ENCODE data around the gene PIK3C2G.
"Not testable (repeated sequence)": the region's sequence is repeated elsewhere in the genome, so short reads cannot be mapped to it uniquely, and the experiment has no call there.

Gene PIK3C2G

GRCh38 chr12:18658179-18658578 lies 396.9 kb downstream of the PIK3C2G start:
- DNase-seq = no peak

GRCh38 chr12:18658829-18659228 lies 397.5 kb downstream of the PIK3C2G start:
- no peak for DNase-seq

- DNase-seq = no peak
Measured at GRCh38 chr12:18676141-18676540, 414.8 kb downstream of the PIK3C2G start.

DNA sequence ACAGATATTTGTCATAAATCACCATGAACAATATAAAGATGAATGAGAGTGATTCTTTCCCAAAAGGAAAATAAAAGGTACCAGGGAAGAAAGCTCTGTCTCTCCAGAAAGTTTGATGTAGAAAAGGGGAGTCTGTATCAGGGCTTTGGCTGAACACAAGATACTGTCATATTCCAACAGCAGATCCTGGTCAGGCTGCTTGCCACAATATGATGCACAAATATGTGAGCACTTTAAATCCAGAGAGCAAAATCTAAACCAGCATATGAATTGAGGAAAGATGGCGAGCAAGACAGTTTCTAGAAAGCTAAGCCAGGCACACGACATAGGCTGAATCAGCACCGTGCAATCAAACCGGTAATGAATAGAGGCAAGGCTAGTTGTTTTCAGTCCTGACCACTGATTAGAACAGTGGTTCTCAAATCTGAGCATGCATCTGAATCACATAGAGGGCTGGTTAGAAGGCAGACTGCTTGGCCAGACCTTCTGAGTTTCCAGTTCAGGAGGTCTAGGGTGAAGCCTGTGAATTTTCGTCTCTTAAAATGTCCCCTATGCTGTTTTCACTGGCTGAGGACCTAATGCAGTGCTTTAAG lies 415.8 kb downstream of the PIK3C2G start:
- no peak for DNase-seq

DNA sequence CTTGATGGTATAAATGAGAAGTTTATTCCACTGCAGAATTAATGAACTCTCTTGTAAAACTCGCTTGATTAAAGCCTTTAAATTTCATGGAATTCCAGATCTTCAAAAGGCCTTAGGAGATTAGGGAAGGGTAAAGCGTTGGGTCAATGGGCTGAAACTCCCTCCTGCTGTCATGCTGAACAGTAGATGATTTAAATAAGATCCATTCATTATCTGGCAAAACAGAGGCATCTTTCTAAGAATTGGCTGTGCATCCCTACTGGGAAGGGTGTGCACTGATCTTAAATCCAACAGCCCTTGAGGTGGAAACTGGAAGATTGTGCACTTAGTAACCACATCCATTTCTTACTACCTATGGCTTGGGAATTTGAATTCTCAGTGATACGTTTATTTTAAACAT lies 420.5 kb downstream of the PIK3C2G start:
- DNase-seq = no peak

GRCh38 chr12:18683327-18684013 lies 422.2 kb downstream of the PIK3C2G start:
- no peak for DNase-seq

- no peak for DNase-seq
Measured at GRCh38 chr12:18684430-18684829, 423.1 kb downstream of the PIK3C2G start.

DNA sequence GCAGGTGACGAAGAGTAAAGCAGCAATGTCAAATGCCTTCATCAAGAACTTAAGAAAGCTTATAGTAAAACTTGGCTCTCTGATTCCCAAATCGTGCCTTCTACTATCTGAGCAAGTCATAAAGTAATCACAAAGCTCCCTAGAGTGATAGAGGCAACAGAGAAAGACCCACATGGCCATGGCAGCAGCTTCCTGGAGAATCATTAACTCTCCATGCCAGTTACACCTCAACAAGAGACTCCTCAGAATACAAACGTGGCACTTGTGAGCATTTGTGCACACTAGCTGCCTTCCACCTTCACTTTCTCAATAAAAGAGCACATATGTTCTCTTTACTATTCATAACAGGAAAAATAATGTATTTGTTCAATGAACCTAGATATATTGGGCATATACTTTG lies 428.5 kb downstream of the PIK3C2G start:
- no peak for DNase-seq

GRCh38 chr12:18690653-18691052 lies 429.3 kb downstream of the PIK3C2G start:
- DNase-seq = no peak

DNA sequence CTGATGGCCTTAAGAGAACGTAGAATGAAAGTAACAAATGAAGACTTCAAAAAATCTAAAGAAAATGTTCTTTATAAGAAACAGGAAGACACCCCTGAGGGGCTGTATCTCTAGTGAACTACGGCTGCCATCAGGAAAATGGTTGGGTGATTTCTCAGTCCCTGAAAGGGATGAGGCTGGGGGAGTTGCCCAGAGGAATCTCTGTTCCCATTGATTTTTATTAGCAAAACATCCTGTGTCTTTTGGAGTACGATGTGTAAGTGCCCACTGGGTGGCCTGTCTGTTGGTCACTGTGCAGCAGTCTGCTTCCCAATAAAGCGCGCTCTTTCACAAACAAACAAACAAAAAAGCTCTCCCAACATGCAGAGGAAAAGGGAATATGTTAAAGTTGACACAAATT lies 432.7 kb downstream of the PIK3C2G start:
- DNase-seq = not testable (repeated sequence)

DNA sequence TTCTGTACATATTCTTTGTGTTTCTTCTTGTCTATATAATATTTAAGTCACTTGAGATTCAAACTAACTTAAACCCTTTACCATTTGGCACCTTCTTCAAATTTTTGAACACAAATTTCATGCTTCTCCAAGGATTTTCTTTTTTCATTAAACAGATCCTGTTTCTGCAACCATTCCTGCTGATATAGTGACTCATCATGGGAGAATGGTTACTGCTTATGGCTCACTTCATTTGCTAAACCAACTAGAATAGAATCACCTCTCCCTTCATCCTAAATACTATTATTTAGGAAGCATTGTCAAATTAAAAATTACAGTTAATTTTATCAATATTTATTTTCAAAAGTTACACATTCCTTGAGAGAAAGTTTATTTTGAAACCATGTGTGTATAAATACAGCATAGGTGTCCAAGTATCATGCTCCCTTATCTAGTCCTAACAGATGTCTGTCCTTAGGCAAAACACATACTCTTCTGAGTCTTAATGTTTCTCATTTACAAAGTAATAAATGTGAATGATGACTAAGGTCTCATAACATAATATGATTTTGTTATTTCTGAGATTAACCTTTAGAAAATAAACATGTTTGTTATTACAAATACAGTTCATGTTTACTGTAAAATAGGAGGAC lies 435.8 kb downstream of the PIK3C2G start:
- DNase-seq = no peak
